Cardiac fibroblast (primary cell): Measurements from ENCODE around the gene GRIN2B.

Experiments
- DNase-seq, 2 donors: peaks; one replicate each; pipeline versions ENCODE4 v3.0.0 to v3.0.0-alpha.2; 2010; ENCODE audit warnings: low read depth in 2 of 2
- H3K4me3 ChIP-seq, 2 donors: replicated peaks in 1 of 2; 1 replicate in 1 of 2; 2 replicates in 1 of 2; pipeline ENCODE4 v1.5.1; 2011; ENCODE audit warnings: low read depth in 2 of 2, low read length in 2 of 2, mild to moderate bottlenecking in 2 of 2, moderate library complexity in 1 of 2
- CTCF ChIP-seq: IDR thresholded peaks from one replicate; pipeline ENCODE4 v1.5.1; 2011; ENCODE audit warnings: low read depth, mild to moderate bottlenecking, low read length, inconsistent platforms

The GRIN2B gene

GRCh38 chr12:13981296-13981962 is at the start of gene GRIN2B:
Gene GRIN2B (minus strand): TSS chr12:13981602. CDS start chr12:13866208, 115,394 bp downstream.
- no peak within 1 kb of the TSS for H3K4me3 ChIP-seq
- DNase-seq = no peak
- no peak for TF ChIP-seq CTCF

- TF ChIP-seq CTCF = no peak
Measured at GRCh38 chr12:14026537-14026936, 45.1 kb upstream of the GRIN2B start.

GRCh38 chr12:14024591-14024990 is 43.2 kb upstream of the GRIN2B start:
- H3K4me3 ChIP-seq = no peak overlapping the region
- no peak for TF ChIP-seq CTCF
- no peak for DNase-seq

More at GRCh38 chr12:14026537-14026936, 45.1 kb upstream of the GRIN2B start:
- DNase-seq = no peak
- no peak overlapping the region for H3K4me3 ChIP-seq

- TF ChIP-seq CTCF = no peak
- DNase-seq = no peak
- no peak overlapping the region for H3K4me3 ChIP-seq
Measured at GRCh38 chr12:14018080-14018479, 36.7 kb upstream of the GRIN2B start.

- no peak for DNase-seq
- no peak overlapping the region for H3K4me3 ChIP-seq
- TF ChIP-seq CTCF = no peak
Measured at GRCh38 chr12:14010989-14011388, 29.6 kb upstream of the GRIN2B start.

- DNase-seq = no peak
- H3K4me3 ChIP-seq = no peak overlapping the region
- no peak for TF ChIP-seq CTCF
Measured at GRCh38 chr12:14007639-14008038, 26.2 kb upstream of the GRIN2B start.

GRCh38 chr12:13992585-13992984 is 11.2 kb upstream of the GRIN2B start:
- H3K4me3 ChIP-seq = no peak overlapping the region
- no peak for TF ChIP-seq CTCF
- DNase-seq = no peak
